SK-N-MC (cell line): Measurements from ENCODE around the gene SPHK1.

Experiments used
- EZH2 ChIP-seq: fragments of 200-600 bp; sonication (generic); IDR thresholded peaks from one replicate; pipeline ENCODE4 v1.6.1; 2017; ENCODE audit warnings: antibody characterized with exemption
- FOXP2 ChIP-seq: optimal IDR thresholded peaks from 2 replicates; pipeline ENCODE3; 2011; ENCODE audit warnings: mild to moderate bottlenecking, moderate library complexity; ENCODE audit not compliant: insufficient read depth; ENCODE audit errors: extremely low read length, control extremely low read depth
- POLR2AphosphoS5 ChIP-seq: IDR thresholded peaks from 2 replicates; pipeline ENCODE4 v1.6.1; 2012; ENCODE audit warnings: mild to moderate bottlenecking, low read depth, low read length, borderline replicate concordance

GRCh38 chr17:76365256-76365903 lies 19.0 kb upstream of the SPHK1 start:
- TF ChIP-seq EZH2: no peak
- no peak for TF ChIP-seq POLR2AphosphoS5
- no peak for TF ChIP-seq FOXP2
